GM21423 (cell line): ENCODE results near the gene NCOA6.
"Not testable (repeated sequence)": the region's sequence is repeated elsewhere in the genome, so short reads cannot be mapped to it uniquely, and the experiment has no call there.

Experiments
- ATAC-seq: cut with Tn5 transposase; IDR thresholded peaks from one replicate; pipeline ENCODE4 v1.9.1; 2021; ENCODE audit warnings: mild to moderate bottlenecking, moderate library complexity; ENCODE audit not compliant: unreplicated experiment

Gene NCOA6

DNA sequence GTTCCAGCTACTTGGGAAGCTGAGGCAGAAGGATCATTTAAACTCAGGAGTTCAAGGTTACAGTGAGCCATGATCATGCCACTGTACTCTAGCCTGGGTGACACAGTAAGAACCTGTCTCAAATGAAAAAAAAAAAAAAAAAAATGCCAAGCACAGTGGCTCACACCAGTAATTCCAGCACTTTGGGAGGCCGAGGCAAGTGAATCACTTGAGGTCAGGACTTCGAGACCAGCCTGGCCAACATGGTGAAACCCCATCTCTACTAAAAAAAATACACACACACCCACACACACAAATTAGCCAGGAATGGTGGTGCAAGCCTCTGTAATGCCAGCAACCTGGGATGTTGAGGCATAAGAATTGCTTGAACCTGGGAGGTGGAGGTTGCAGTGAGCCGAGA, 102.9 kb downstream of the NCOA6 start:
- not testable (repeated sequence) for ATAC-seq

DNA sequence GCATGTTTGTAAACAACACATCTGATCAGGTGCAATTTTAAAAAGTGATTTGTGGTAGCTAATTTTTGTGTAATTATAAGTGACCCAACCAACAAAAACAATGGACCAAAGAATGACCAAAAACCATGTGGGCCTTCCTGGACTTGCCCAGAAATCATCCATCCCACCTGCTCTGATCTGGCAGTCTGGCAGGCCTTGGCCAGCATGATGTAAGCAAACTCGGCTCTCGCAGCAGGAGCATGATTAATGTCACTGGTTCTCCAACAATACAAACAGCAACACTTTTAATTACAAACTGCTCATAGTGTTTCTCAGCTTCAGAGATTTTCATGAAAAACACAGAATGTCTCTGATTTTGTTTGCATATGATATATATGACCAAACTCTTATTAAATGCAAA, 105.2 kb downstream of the NCOA6 start:
- ATAC-seq, result no peak

DNA sequence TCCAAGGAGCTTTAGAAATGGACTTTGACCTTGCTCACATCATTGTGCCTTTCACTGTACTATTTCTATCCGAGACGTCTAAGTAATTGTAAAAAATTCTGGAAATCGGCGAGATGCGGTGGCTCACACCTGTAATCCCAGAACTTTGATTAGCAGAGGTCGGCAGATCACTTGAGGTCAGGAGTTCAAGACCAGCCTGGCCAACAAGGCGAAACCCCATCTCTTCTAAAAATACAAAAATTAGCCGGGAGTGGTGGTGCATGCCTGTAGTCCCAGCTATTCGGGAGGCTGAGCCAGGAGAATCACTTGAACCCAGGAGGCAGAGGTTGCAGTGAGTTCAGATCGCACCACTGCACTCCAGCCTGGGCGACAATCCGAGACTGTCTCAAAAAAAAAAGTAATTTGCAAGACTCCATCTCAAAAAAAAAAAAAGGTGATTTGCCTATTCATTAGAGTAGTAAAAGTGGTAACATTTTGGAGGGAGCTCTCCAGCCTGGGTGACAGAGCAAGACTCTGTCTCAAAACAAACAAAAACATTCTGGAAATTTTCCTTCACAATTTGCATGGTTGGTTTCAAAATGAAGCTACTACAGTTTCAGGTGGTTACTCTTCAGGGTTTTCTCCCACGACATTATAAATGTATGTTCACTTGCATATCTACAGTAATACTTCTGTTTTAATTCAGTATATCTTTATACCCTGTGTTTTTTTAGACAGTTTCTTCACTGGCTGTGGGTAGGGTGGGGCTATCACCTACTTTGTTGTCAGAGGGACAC, 106.0 kb downstream of the NCOA6 start:
- peak; percentile 84 for ATAC-seq

DNA sequence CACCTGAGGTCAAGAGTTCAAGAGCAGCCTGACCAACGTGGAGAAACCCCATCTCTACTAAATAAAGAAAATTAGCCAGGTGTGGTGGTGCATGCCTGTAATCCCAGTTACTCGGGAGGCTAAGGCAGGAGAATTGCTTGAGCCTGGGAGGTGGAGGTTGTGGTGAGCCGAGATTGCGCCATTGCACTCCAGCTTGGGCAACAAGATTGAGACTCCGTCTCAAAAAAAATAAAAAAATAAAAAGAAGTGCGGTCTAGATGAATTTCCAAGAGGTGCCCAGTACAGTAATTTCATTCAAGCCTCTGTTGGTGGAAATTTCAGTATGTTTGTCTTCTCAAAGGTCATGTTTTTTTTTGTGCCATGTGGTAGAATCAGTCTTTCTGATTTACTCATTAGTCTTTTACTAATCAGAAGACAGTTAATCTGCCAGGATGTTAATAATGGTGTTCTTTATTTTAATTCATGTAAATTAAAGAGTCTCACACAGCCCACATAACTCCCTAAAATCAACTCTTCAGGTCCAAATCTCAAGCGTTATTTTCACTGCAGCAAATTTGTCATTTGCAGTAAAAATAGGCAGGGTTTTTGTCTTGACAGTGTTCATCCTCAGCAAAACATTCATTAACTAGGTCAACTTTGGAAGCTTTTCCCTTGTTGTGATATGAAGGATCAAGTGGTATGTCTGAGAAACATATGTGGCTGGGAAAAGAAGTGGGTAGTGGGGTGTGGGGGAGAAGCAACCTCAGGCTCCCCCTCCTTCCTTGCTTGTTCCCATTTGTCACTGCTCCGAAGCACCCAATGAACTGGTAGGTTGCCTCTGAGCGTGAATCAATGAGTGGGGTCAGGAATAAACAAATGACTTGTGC, 108.0 kb downstream of the NCOA6 start:
- ATAC-seq, result no peak

DNA sequence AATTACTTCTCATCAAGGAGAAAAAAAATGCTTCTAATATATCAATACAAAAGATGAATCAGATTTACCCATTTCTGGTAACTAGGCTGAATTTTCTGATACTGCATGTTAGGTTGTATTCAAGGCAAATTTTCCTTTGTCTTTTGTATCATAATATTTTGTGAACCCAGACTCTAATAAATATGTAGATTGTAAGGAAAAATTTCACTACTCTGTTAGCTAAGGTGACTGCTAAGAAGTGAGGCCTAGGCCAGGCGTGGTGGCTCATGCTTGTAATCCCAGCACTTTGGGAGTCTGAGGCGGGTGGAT, 108.6 kb downstream of the NCOA6 start:
- ATAC-seq, result no peak

DNA sequence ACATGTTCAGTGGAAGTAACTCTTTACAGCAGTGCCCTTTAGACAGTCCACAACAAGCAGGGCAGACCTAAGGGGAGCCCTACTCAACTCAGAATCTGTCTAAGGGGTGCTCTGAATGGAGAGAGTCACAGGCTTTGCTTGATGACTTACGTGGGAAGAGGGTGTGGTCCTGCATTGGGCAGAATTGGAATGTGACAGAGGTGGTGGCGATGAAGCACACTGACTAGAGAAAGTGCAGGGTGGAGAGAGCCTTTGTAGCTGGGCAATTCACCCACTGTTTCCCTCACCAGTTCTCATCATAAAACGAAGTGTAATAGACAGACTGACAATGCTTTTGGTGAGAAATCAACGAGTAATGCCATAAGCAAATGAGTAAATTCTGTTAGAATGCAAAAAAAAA, 110.1 kb downstream of the NCOA6 start:
- no peak for ATAC-seq

DNA sequence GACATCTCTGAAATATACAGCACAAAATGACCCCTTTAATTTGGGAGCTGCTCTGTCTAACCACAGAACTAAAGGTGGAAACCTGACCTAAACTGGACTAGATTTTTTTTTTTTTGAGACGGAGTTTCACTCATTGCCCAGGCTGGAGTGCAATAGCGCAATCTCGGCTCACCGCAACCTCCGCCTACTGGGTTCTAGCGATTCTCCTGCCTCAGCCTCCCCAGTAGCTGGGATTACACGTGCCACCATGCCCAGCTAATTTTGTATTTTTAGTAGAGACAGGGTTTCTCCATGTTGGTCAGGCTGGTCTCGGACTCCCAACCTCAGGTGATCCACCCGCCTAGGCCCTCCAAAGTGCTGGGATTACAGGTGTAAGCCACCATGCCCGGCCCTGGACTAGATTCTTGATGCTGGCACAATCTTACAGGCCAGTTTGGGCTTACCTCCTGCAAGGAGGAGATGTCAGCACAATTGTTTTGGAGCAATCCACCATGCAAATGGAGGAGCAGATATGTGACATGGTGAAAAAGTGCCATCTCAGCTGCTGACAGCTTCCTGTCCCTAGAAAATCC, 111.4 kb downstream of the NCOA6 start:
- not testable (repeated sequence) for ATAC-seq

DNA sequence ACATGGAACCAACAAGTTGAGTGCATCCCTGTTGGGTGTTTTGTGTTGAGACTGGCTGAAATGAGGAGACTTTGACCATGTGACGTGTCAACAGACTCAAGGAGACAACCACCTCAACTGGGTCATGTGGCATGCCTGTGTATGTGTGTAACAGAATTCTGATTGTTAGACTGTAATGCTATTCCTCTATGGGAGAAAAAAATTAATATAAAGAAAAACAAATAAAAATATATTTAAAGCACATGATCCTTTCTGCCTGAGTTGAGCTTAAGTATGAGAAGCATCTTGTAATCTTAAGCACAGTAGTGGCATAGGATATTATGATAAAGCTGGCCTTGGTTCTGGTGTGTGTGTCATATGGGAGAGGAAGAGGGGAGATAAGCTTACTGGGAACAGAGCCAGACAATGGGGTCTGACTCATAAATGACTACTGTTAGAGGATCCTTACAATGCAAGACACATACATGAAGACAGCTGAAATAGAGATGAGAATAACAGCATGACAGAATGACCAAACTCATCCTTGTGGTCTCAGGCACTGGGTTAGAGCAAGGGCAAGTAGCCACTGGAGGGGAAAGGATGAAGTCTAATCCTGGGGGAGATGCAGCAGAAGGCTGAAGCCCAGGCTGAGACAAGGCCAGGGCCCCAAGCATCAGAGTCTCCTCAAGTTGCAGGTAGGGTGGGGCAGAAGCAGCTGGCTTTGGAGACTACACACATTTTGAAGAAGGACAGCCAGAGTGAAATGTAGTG, 112.1 kb downstream of the NCOA6 start:
- ATAC-seq, result no peak

DNA sequence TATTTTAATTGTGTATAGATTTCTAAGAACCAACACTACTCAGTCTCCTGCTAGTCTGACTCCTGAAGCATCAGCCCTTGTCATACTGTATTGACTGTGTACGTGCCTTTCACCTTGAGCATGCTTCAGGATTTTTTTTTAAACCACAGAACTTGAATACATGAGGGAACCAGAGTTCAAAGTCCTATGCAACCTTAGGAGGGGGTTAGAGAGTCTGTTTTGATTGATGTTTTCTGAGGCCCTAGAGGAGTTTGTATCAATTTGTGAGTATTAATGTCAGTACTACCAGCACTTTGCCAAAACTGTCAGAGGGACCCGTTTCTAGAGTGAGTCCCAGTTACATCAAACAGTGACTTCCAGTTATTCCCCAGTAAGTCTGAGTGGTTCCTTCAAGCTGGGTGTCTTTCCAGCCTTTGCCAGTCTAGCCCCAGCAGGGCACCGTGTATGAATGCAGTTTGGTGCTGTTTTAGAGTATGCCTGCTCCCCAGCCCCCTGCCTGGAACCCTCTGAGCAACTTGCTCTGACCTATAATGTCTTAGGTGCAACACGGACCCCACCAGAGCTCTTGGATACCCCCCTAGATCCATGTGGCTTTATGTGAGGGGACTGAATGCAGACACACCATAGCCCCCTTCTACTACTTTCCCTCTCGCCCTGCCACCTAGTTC, 112.8 kb downstream of the NCOA6 start:
- ATAC-seq, result no peak

DNA sequence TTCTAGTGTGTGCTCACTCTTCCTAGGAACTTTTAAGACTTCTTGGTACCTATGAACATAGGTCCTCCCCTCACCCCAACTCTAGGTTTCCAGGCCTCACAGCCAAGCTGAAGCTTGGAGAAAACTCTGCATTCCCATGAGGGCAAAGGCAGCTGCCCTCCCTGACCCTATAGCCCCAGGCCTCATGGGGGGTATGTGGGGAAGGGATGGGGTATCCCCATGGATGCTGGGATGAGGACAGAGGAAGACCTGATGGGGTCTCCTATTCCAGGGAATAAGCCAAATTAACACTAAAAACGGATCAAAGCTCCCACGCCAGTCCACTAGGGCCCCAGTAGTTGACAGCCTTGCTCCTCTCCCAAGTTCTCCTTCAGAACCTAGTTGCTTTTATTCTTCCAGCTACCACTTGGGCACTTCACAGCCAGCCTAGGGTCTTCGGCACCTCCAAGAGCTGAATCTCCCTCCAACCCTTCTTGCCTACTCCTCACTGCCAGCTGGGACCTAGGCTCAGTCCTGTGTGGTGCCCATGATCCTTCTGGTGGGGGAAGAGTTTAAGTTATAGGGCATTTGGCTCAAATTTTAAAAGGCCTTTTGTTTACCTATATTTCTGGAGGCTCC, 113.5 kb downstream of the NCOA6 start:
- ATAC-seq, result no peak

DNA sequence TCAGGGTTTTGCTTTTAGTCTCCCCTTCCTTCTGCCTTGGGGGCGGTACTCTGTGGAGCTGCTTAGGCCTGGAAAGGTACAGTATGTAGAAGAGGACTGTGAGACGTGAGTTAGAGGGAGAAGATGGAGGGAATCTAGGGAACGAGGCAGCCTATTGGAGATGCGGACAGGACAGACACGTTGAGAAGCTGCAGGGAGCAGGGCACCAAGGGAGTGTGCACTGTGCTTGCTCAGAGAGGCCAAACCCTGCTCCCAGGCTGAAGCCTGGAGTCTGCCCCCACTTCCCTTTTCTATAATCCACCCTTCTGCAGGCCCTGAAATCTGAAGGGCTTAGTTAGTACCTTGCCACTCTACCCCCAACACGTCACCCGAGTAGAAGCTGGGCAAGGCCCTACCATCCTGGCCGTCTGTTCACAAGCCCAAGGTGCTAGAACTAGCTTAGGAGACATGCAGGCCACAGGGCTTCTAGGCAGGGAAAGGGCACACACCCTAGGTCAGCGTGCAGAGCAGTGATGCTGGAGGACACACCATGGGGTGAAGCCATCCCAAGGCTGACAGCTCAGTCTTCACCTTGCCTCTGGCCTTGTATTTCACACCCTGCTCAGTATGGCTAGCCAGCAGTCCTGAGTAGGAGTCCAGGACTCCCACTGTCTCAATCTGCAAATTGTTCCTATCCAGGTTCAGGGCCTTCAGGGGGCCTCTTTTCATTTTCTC, 114.4 kb downstream of the NCOA6 start:
- no peak for ATAC-seq

DNA sequence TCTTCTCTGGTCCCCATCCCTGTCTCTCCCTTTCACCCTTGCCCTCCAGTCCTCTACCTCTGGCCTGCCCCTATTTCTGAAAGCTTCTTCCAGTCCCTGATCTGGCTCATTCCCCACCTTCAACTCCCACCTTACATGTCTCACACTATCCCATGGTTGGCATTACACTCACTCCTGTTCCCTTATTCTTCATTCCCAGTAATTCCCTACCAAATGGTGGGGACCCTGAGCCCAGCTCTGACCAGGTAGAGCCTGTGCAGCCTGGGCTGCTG, 114.9 kb downstream of the NCOA6 start:
- no peak for ATAC-seq

DNA sequence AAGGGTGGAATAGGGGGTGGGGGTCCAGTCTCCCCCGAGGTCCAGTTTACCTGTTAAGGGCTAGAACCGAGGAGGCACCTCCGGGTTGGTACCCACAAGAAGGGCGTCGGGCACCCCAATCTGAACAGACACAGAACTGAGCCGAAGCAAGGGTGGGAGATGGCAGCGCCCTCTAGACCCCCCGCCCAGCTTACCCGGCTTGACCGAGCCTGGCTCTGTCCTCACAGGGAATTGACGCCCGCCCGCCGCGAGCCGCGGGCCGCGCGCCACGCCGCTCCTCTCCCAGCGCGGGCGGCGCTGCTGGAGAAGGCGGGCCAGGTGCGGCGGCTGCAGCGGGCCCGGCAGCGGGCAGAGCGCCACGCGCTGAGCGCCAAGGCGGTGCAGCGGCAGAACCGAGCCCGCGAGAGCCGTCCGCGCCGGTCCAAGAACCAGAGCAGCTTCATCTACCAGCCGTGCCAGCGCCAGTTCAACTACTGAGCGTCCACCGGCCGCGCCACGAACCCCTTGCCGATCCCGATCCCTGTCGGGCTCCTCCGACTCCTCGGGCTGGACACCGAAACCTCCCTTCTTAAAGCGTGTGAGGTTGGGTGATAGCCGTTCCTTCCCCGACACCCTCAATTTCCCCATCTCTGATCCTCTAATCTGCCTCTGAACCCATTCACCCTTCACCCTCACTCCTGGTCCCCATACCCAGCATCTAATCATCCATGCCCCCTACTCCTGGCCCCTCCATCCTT, 115.5 kb downstream of the NCOA6 start:
- ATAC-seq, result peak; percentile 14

DNA sequence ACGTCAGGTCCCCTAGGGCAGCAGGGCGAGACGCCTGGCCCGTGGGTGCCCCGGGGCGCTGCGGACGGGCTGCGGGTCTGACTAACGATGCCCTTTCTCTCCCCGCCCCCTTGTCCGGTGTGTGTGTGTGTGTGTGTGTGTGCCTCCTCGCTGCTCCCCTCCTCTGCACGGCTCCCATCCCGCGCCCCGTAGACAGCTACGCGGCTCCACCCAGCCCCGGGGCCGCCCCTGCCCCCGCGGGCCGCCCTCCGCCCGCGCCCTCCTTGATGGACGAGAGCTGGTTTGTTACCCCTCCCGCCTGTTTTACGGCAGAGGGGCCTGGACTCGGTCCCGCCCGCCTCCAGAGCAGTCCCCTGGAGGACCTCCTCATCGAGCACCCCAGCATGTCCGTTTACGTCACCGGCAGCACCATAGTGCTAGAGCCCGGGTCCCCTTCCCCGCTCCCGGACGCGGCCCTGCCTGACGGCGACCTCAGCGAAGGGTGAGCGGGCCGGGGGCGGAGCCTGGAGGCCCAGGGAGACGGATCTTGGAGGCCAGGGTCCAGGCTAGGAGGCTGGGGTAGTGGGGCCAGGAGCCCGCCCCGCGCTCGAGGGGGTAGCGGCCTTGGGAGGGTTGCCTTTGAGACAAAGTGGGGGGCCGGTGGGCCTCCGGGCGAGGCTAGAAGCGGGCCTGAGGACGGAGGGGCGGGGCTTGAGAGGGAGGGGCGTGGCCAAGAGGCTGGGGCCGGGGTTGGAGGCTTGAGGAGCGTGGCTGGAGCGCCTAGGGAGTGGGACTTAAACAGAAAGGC, 116.2 kb downstream of the NCOA6 start:
- ATAC-seq, result peak; percentile 36

DNA sequence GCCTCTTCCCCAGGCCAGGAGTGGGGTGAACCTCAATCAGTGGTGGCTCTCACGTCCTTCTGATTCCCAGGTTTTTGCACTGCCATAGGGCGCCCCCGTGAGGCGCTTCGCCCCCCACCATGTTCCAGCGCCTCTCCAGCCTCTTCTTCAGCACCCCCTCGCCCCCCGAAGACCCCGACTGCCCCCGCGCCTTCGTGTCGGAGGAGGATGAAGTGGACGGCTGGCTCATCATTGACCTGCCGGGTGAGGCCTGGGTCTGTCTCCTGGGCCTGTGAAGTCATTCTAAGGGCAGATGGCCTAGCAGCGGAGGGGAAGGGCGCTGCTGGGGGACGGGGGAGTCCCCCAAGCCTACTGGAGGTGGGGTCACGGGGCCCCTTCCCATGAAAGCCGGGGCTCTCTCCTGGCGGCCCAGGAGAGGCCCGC, 116.8 kb downstream of the NCOA6 start:
- peak; percentile 14 for ATAC-seq

DNA sequence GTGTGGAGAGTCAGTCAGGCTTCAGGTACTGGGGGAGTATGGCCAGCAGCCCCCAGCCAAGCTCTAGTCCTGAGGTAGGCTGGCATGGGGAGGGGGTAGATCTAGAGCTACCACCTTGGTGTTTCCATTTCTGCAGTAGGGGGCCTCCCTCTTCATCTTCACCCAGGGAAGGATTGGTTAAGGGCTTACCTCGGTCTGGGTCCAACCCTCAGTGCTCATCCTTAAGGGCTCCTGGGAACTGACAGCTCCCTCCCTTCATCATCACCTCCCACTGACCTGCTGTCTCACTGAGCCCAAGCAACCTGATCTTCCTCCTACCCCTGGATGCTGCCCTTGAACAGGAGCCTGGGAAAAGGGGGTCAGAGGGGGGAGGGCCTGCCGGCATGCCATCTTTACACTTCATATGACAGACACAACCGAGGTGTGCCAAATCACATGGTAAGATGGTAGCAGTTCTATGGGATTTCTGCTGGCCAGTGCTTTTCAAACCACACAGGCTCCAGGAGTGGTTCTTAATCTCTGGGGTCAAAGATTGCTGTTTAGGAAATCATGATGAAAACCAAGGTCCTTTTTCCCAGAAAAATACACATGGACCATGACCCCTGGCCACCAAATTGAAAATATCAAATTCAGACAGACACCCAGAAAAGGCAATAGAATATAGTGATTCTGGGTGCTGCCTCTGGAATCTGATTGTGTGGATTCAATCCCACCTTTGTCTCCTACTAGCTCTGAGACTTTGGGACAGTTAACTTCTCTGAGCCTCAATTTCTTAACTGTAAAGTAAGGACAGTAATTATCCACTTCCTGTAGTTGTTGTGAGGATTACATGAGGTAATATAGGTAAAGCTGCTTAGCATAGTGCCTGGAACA, 118.3 kb downstream of the NCOA6 start:
- ATAC-seq, result no peak

DNA sequence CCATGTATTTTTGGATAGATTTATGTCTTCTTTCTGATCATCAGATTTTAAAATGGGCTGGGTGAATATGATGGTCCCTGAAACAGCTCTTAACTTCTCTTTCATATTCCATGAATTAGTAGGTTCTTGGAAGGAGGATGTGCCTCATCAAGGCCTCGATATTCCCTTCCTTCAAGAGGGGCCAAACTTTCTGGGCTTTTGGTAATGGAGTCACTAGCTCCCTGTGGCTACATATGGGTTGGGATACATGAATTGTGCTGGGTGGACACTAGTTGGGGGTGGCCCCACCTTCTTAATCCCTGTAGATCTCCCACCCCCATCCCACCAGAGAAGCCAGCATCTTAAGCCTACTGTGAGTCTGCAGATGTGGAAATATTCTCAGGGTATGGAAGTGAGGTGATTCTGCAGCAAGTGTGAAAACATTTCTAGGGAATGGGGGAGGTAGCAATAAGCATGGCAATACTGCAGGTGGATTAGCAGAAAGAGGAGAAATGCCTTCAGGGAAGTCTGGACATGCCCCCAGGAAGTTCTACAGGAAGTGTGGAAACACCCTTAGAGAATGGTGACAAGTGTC, 119.1 kb downstream of the NCOA6 start:
- ATAC-seq, result no peak
